GM18870 (cell line): ENCODE results near the gene YIPF4.
"Not testable (repeated sequence)": the region's sequence is repeated elsewhere in the genome, so short reads cannot be mapped to it uniquely, and the experiment has no call there.

Experiments used
- ATAC-seq: cut with Tn5 transposase; IDR thresholded peaks from one replicate; pipeline ENCODE4 v1.9.1; 2021; ENCODE audit warnings: moderate library complexity; ENCODE audit not compliant: unreplicated experiment

The YIPF4 gene

DNA sequence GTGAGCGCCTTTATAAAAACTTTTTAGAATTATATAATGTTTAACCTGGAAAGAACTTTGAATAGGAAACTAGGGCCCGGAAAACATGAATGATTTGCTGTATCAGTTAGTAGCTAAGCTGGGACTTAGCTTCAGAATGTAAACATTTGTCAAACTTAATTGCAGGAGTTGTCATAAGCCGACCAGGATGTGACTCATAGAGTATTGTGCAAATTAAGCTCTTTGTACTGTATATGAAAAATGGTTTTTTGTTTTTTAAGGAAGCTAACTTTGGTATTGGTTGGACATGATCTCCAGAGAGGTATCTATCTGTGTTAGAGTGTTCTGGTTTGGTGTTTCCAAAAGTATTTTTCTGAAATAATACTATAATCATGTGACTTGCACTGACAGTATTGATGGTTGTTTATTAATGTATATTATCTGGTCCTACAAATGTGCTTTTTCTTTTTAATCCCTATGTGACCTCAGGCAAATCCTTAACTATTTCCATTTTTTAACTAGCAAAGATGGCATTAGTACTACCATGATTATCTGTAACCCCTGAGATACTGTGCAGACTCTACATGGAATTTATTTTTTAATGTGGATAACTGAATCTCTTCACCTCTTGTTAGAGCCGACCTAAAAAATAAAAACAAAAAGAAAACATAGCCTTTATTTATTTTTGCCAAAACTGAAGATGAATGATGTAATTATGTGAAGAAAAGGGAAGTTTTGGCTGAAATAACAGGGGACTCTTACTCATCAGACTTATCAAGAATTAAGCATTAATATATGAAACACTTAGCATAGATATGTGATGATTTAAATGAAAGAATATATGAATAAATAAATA, 11.7 kb downstream of the YIPF4 start:
- no peak for ATAC-seq

DNA sequence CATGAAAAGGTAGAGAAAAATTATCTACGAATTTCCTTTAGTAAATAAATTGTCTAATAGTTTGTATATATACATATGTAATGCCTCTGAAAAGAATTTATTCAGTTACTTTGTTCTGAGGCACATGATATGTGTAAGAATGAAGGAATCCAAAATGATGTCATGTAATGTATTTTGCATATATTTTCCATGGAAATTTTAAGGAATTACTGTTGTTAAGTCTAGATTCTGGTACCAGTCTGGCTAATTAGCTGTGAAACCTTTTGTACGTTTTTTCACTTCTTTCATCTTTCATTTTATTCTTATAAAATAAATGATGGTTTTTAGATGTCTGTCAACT, 12.3 kb downstream of the YIPF4 start:
- ATAC-seq = no peak

DNA sequence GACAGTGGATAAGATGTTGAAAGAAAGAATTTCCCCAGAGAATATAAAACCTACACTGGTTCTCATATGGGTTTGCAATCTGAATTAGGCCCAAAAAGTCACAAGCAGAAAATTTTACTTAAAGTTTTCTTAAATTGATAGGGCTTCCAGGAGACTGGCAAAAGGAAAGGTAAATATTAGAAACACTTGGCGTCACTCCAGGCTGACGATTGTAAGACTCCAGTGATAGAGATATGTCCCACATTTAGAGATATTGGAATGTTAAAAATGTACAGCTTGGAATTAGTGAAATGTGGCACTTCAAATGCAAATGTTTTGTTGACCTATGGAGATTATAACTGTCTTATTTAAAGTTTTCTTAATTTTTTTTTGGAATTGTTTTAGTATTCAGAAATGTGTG, 14.0 kb downstream of the YIPF4 start:
- no peak for ATAC-seq

DNA sequence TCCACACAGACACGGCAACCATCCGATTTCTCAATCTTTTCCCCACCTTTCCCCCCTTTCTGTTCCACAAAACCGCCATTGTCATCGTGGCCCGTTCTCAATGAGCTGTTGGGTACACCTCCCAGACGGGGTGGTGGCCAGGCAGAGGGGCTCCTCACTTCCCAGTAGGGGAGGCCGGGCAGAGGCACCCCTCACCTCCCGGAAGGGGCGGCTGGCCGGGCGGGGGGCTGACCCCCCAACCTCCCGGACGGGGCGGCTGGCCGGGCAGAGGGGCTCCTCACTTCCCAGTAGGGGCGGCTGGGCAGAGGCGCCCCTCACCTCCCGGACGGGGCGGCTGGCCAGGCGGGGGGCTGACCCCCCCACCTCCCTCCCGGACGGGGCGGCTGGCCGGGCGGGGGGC, 15.8 kb downstream of the YIPF4 start:
- ATAC-seq = not testable (repeated sequence)

DNA sequence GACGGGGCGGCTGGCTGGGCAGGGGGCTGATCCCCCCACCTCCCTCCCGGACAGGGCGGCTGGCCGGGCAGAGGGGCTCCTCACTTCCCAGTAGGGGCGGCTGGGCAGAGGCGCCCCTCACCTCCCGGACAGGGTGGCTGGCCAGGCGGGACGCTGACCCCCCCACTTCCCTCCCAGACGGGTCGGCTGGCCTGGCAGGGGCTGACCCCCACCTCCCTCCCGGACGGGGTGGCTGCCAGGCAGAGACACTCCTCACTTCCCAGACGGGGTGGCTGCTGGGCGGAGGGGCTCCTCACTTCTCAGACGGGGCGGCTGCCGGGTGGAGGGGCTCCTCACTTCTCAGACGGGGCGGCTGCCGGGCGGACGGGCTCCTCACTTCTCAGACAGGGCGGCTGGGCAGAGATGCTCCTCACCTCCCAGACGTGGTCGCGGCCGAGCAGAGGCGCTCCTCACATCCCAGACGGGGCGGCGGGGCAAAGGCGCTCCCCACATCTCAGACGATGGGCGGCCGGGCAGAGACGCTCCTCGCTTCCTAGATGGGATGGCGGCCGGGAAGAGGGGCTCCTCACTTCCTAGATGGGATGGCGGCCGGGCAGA, 16.4 kb downstream of the YIPF4 start:
- not testable (repeated sequence) for ATAC-seq

DNA sequence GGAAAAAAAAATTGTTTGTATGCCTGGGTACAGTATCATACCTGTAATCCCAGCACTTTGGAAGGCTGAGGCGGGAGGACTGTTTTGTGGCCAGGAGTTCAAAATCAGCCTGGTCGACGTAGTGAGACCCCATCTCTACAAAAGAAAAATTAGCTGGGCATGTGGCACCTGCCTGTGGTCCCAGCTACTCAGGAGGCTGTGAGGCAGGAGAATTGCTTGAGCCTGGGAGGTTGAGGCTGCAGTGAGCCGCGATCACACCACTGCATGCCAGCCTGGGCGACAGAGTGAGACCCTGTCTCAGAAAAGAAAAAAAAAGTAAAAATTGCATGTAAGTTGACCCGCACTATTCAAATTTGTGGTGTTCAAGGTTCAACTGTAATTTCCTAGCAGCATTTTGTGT, 32.9 kb downstream of the YIPF4 start:
- ATAC-seq = no peak

DNA sequence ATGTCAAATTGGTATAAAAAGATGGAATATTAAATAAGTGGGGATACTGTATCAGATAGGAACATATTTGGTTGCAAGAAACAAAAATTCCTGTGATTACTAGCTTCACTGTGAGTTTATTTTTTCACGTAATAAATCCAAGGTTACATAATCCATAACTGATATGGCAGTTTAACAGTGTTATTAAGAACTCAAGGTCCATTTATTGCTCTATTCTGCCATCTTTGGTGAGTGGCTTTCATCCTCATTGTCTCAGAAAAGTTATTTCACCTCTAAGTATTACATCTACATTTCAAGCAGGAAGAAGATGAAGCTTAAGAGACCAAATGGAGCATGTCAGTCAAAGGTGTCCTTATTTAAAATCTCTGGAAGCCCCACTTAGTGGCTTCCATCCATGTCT, 37.2 kb downstream of the YIPF4 start:
- ATAC-seq = no peak

DNA sequence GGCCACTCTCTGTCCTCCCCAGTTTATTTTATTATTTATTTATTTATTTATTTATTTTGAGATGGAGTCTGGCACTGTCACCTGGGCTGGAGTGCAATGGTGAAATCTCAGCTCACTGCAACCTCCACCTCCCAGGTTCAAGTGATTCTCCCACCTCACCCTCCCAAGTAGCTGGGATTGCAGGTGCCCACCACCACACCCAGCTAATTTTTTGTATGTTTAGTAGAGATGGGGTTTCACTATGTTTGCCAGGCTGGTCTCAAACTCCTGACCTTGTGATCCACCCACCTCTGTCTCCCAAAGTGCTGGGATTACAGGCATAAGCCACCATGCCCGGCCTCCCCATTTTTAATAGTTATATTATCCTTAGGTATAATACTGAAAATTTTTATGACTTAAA, 51.0 kb downstream of the YIPF4 start:
- not testable (repeated sequence) for ATAC-seq

DNA sequence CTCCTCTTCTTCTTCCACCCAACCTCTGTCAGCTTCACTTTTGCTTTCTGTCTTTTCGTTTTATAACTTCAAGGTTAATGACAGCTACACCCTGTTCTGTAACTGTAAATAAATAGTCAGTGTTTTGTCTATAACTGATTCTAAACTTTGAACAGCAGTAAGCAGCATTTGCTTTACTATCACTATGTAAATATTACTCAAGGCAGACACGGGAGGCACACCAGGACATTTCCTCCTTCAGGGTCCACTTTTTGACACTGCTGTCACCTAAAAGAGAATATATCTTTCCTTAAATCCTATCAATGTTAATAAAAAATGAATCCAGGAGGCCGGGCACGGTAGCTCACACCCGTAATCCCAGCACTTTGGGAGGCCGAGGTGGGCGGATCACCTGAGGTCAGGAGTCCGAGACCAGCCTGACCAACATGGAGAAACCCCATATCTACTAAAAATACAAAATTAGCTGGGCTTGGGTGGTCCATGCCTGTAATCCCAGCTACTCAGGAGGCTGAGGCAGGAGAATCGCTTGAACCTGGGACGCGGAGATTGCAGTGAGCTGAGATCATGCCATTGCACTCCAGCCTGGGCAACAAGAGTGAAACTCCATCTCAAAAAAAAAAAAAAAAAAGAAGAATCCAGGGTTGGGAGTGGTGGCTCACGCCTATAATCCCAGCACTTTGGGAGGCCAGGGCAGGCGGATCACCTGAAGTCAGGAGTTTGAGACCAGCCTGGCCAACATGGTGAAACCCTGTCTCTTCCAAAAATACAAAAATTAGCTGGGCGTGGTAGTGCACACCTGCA, 51.7 kb downstream of the YIPF4 start:
- not testable (repeated sequence) for ATAC-seq

DNA sequence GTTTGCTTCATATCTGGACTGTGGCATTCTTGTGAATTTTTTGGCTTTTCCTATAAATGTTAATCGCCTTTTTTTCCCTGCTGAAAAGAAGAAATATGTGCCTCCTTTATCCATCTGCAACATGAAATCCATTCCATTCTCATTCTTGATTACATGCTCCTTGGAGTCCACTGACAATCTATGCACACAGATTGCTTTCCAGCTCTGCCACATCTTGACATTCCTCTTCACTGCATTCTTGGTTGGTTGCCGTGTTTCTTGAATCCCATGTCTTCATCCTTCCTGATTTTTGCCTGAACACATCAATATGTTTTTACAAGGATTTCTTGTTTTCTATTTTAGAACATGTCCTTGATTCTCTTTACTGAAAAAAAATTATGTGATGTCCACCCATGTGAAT, 52.4 kb downstream of the YIPF4 start:
- ATAC-seq = no peak

DNA sequence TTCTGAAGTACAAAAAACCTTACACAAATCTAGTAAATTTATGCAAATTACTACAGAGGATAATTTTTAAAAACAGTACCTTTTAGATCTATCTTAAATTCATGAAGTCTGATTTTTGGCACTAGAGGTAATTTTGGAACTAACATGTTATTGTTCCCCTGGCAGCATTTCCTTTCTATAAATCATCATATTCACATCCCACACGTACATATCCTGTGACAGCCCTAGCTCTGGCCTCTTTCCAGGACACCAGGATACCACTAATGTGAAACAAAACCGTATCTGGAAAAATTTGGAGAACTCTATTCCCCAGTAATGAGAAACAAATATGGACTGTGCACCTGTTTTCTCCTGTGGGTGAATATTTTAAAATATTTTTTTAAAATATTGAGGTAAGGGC, 65.1 kb downstream of the YIPF4 start:
- no peak for ATAC-seq

DNA sequence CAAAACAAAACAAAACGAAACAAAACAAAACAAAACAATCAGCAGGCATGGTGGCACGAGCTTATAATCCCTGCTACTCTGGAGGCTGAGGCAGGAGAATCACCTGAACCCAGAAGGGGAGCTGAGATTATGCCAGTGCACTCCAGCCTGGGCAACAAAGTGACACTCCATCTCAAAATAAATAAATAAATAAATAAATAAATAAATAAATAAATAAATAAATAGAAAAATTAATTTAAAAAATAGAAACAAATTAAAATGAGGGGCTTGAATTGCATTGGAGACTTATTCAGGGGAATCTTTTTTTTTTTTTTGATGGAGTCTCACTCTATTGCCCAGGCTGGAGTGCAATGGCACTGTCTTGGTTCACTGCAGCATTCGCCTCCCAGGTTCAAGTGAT, 73.1 kb downstream of the YIPF4 start:
- not testable (repeated sequence) for ATAC-seq

DNA sequence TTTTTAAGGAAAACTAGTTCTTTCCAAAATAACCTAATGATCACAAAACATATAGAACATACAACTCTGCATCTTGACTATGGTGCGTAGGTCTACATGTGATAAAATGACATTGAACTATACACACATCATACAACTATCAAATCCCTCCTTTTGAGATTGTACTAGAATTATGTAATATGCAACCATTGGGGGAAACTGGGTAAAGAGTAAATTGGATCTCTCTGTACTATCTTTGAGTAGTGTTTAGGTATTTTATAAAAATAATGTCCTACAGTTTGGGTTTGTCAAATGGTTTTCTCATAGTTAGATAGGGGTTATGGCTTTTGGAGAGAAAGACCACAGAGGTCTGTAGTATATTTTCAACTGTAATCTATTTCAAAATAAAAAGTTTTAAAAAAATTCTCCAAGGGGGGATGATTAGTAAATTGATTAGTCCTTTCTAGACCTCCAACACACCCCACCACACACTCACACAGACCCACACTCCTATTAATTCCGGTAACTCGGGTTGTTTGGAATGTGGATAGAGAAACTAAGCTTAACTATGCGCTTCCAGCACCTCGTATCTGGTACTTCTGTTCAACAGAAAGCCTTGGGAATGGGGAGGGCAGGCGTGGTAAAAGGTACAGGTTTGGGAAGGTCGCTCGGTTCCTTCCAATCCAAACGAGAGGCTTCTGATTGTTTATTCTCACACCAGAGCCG, 78.4 kb downstream of the YIPF4 start:
- ATAC-seq = peak; percentile 1

DNA sequence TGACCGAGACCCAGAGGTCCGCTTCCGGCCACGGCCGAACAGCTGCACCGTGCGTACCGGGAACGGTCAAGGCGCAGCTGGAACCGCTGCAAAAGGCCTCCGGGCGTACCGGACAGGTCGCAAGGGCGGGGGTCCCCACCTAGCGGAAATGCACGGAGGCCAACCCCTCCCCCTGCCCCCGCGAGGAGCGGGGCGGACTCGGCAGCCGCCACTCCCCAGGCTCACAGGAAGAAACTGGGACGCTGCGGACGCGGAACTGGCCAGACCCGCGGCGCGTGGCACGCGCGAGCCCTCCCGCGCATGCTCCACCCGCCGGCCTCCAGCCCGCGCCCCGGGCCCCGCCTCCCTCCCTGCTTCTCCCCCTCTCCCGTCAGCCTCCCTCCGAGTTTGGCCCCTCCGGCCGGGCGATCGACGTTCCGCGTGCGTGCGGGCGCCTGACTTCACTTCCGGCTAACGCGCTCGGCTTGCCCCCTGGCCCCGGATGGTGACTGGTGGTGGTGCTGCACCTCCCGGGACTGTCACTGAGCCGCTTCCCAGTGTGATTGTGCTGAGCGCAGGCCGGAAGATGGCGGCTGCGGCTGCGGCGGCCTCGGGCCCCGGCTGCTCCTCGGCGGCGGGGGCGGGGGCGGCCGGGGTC, 79.1 kb downstream of the YIPF4 start, which contains the start of gene BIRC6:
TSS of gene BIRC6 (plus strand) at position 343 of the 637 bp plus-strand sequence. CDS start at position 482, 139 bp downstream.
- ATAC-seq = peak; percentile 70

DNA sequence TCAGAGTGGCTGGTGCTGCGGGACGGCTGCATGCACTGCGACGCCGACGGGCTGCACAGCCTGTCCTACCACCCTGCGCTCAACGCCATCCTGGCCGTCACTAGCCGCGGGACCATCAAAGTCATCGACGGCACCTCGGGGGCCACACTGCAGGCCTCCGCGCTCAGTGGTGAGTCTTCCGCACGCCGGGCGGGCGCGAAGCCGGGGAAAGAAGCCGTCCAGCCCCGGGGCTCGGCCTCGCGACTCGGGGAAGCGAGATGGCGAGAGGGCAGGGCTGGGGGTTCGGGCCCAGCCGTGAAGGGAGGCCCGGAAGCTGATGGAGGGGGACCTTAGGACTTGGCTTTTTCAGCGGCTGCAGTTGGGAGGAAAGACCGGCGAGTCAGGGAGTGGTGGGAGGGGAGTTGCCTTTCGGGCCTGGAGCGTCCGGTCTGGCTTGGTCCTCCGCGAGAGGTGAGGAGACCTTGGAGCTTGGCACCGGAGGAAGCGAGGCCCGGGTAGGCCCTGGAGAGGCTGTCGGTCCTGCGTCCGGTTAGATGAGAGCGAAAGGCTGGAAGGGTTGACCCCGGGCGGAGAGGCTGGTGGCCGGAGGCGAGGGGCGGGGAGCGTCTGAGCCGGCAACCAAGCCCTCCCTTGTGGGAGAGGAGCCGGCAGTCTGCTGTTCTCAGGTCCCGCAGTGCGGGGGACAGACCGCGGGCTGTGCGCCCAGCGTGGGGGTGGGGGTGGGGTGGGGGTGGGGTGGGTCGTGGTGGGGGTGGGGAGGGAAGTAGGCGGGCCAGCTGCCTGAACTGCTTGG, 79.8 kb downstream of the YIPF4 start:
- no peak for ATAC-seq

DNA sequence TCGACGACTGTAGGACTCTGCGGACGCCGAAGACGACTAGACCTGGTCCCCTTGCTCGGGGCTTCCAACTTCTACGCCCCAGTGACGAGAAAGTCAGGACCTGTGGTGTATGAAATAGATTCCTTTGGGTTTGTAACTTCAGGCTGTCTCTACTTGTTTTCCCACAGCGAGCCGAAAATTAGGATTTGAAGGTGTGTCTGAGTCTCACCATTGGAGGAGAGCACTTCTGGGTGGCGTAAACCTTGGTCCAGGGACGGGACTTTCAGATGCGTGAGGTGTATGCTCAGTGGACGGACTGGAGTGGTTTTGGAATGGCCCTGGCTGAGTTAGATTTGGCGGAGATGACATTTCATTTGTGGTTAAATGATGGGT, 80.4 kb downstream of the YIPF4 start:
- ATAC-seq = no peak

DNA sequence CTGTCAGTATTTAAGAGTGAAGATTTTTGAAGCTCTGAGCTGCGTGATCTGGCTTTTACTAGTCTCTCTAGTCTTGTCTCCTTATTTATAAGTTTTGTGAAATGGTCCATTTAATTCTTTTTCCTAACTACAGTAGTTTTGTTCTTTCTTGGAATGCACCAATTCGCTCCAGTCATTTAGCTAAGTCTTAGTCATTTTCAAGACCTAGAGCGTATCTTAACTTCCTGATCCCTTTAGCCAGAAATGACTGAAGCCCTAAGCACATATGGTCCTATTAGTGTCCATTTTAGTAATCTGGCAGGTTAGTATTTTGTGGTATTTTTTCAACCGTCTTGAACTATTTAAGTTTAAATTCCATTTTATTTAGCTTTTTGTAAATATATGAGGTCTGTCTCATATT, 82.7 kb downstream of the YIPF4 start:
- no peak for ATAC-seq

DNA sequence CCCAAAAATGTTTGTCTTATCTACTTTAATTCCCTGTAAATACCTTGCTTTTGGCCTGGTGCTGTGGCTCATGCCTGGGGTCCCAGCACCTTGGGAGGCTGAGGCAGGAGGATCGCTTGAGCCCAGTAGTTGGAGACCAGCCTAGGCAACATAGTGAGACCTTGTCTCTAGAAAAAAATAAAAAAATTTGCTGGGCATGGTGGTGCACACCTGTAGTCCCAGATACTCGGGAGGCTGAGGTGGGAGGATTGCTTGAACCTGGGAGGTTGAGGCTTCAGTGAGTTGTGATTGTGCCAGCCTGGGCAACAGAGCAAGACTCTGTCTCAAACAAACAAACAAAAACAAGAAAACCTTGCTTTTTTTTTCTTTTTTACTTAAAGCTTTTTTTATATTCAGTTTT, 85.3 kb downstream of the YIPF4 start:
- not testable (repeated sequence) for ATAC-seq

DNA sequence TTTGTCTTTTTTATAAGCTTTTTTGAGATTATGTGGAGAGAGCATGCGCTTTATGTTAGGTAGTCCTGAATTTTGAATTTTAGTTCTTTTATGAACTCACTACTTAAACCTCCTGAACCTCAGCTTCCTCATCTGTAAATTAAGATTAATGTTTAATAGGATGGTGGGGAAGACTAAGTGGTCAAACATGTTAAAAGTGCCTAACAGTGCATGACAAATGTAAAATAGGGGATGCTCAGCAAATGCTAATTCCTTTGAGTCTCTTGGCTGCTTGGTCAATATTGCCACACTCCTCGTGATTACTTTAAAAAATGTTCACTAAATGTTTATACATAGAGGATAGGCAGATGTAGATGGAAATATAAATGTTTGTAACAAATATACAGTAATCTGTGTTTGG, 85.9 kb downstream of the YIPF4 start:
- ATAC-seq = peak; percentile 66

DNA sequence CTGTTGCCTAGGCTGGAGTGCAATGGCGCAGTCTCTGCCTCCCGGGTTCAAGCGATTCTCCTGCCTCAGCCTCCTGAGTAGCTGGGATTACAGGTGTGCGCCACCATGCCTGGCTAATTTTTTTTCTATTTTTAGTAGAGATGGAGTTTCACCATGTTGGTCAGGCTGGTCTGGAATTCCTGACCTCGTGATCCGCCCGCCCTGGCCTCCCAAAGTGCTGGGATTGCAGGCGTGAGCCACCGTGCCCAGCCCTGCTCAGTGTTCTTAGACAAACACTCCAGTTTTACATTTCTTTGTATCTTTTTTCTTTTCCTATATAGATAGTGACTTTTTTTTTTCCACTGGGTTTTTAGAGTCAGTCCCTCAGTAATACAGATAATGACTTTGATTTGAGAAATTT, 86.6 kb downstream of the YIPF4 start:
- not testable (repeated sequence) for ATAC-seq
